ENCODE data around the gene ATG16L2.

The ATG16L2 gene

GRCh38 chr11:72851726-72852125 lies 37.5 kb downstream of the ATG16L2 start:
- no peaks in the 10 kb centered on the region for H3K4me1 ChIP-seq (ENCODE audit: control insufficient read depth, insufficient read depth, low read length)
- no peaks in the 10 kb centered on the region for H3K9me3 ChIP-seq (ENCODE audit: control insufficient read depth, insufficient read depth, low read depth, low read length)
- H3K27ac ChIP-seq (ENCODE audit: extremely low read depth, low read depth, low read length): no peak overlapping the region
- H3K36me3 ChIP-seq (ENCODE audit: control insufficient read depth in 2 of 2, insufficient read depth in 1 of 2, low read length in 2 of 2): no peaks in the 10 kb centered on the region
- TF ChIP-seq KLF1 (tag by site-specific recombination; IDR thresholded peaks at IDR 0.05) (no peak), HOXC10 (CRISPR knock-in tag; IDR thresholded peaks at IDR 0.05) (no peak), ZNF776 (tag by site-specific recombination; IDR thresholded peaks at IDR 0.05; ENCODE audit: borderline replicate concordance) (no peak)
- TF ChIP-seq, protein P1, sequence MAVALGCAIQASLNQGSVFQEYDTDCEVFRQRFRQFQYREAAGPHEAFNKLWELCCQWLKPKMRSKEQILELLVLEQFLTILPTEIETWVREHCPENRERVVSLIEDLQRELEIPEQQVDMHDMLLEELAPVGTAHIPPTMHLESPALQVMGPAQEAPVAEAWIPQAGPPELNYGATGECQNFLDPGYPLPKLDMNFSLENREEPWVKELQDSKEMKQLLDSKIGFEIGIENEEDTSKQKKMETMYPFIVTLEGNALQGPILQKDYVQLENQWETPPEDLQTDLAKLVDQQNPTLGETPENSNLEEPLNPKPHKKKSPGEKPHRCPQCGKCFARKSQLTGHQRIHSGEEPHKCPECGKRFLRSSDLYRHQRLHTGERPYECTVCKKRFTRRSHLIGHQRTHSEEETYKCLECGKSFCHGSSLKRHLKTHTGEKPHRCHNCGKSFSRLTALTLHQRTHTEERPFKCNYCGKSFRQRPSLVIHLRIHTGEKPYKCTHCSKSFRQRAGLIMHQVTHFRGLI (tag by site-specific recombination; IDR thresholded peaks at IDR 0.05): no peak
- no peak overlapping the region for H3K4me3 ChIP-seq (ENCODE audit: low read depth, low read length)
- ChIA-PET POLR2A (no interaction called here), CTCF (no interaction called here)

GRCh38 chr11:72856065-72856464 lies 41.9 kb downstream of the ATG16L2 start:
- H3K4me3 ChIP-seq (ENCODE audit: low read depth, low read length): no peak overlapping the region
- ChIA-PET CTCF (interaction anchor here (1.0 kb wide), 1 partner anchor 12 kb away, joined by 4 read pairs; no protein-coding TSS in a partner anchor), POLR2A (no interaction called here)
- H3K27ac ChIP-seq (ENCODE audit: extremely low read depth, low read depth, low read length): no peak overlapping the region
- no peaks in the 10 kb centered on the region for H3K4me1 ChIP-seq (ENCODE audit: control insufficient read depth, insufficient read depth, low read length)
- H3K36me3 ChIP-seq (ENCODE audit: control insufficient read depth in 2 of 2, insufficient read depth in 1 of 2, low read length in 2 of 2): no peaks in the 10 kb centered on the region
- H3K9me3 ChIP-seq (ENCODE audit: control insufficient read depth, insufficient read depth, low read depth, low read length): no peaks in the 10 kb centered on the region
- no peak for TF ChIP-seq ZNF837 (tag by site-specific recombination; IDR thresholded peaks at IDR 0.05)
- no peak for TF ChIP-seq KLF10 (tag by site-specific recombination; IDR thresholded peaks at IDR 0.05)
- no peak for TF ChIP-seq ZNF664 (tag by site-specific recombination; IDR thresholded peaks at IDR 0.05)
- TF ChIP-seq ZNF146 (tag by site-specific recombination; IDR thresholded peaks at IDR 0.05): no peak
- no peak for TF ChIP-seq OSR2 (tag by site-specific recombination; IDR thresholded peaks at IDR 0.05)
- no peak for TF ChIP-seq ZBTB44 (tag by site-specific recombination; IDR thresholded peaks at IDR 0.05)
- TF ChIP-seq ZNF324 (tag by site-specific recombination; IDR thresholded peaks at IDR 0.05): no peak
- no peak for TF ChIP-seq ZBTB20 (tag by site-specific recombination; IDR thresholded peaks at IDR 0.05)
- no peak for TF ChIP-seq ZNF747 (tag by site-specific recombination; IDR thresholded peaks at IDR 0.05)
- TF ChIP-seq, protein P2, sequence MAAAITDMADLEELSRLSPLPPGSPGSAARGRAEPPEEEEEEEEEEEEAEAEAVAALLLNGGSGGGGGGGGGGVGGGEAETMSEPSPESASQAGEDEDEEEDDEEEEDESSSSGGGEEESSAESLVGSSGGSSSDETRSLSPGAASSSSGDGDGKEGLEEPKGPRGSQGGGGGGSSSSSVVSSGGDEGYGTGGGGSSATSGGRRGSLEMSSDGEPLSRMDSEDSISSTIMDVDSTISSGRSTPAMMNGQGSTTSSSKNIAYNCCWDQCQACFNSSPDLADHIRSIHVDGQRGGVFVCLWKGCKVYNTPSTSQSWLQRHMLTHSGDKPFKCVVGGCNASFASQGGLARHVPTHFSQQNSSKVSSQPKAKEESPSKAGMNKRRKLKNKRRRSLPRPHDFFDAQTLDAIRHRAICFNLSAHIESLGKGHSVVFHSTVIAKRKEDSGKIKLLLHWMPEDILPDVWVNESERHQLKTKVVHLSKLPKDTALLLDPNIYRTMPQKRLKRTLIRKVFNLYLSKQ (tag by site-specific recombination; IDR thresholded peaks at IDR 0.05; ENCODE audit: borderline replicate concordance): no peak
- TF ChIP-seq ZNF776 (tag by site-specific recombination; IDR thresholded peaks at IDR 0.05; ENCODE audit: borderline replicate concordance): no peak
- TF ChIP-seq, protein P3, sequence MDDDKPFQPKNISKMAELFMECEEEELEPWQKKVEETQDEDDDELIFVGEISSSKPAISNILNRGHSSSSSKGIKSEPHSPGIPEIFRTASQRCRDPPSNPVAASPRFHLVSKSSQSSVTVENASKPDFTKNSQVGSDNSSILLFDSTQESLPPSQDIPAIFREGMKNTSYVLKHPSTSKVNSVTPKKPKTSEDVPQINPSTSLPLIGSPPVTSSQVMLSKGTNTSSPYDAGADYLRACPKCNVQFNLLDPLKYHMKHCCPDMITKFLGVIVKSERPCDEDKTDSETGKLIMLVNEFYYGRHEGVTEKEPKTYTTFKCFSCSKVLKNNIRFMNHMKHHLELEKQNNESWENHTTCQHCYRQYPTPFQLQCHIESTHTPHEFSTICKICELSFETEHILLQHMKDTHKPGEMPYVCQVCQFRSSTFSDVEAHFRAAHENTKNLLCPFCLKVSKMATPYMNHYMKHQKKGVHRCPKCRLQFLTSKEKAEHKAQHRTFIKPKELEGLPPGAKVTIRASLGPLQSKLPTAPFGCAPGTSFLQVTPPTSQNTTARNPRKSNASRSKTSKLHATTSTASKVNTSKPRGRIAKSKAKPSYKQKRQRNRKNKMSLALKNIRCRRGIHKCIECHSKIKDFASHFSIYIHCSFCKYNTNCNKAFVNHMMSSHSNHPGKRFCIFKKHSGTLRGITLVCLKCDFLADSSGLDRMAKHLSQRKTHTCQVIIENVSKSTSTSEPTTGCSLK (tag by site-specific recombination; IDR thresholded peaks at IDR 0.05): no peak
- no peak for TF ChIP-seq ZNF624 (tag by site-specific recombination; IDR thresholded peaks at IDR 0.05)
- TF ChIP-seq ZNF175 (tag by site-specific recombination; IDR thresholded peaks at IDR 0.05): no peak
- TF ChIP-seq ZNF629 (tag by site-specific recombination; IDR thresholded peaks at IDR 0.05): no peak
- no peak for TF ChIP-seq ZNF76 (tag by site-specific recombination; IDR thresholded peaks at IDR 0.05; ENCODE audit: borderline replicate concordance, low read depth)
- no peak for TF ChIP-seq ZNF514 (tag by site-specific recombination; IDR thresholded peaks at IDR 0.05)
- no peak for TF ChIP-seq REPIN1 (tag by site-specific recombination; IDR thresholded peaks at IDR 0.05; ENCODE audit: low read depth)

Data from HEK293 (cell line).